Measurements from ENCODE around the gene DRD2.

The DRD2 gene

DNA sequence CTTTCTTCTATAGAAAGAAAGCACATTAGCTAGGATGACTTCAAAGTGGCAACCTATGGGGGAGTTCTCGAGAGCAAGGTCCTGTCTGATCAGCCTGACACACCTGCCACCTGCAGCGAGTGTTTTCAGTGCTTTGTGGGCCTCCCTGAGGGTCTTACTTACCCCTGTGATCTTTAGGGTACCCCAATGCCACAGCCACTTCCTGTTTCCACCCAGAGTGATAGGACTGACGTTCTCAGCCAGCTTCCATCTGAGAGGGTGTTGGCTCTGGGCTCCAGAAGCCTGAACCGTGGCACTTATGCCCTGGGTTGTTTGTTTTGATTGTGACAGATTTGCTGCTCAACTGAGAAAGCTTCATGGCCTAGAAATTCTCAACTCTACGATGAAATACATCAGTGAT is 109.3 kb downstream of the DRD2 start:
- H3K4me2 ChIP-seq (ENCODE audit: insufficient read depth, low read length): no peak overlapping the region
- H3K4me3 ChIP-seq (ENCODE audit: low read depth in 1 of 2, low read length in 2 of 2): no peak overlapping the region
- no peaks in the 10 kb centered on the region for H3K79me2 ChIP-seq (ENCODE audit: insufficient read depth, low read length)
- no peak overlapping the region for H3K27ac ChIP-seq (ENCODE audit: low read length)
- no peaks in the 10 kb centered on the region for H3K36me3 ChIP-seq (ENCODE audit: insufficient read depth, low read length)
- no peaks in the 10 kb centered on the region for H3K9me3 ChIP-seq (ENCODE audit: insufficient read depth, low read length, severe bottlenecking)
- no peak overlapping the region for H3K9ac ChIP-seq (ENCODE audit: low read depth, low read length)
- peak; percentile 6 for DNase-seq
- peak; percentile 58; the same call in 2 of the 3 replicates for ATAC-seq (ENCODE audit: insufficient read depth, low read depth)
- H4K20me1 ChIP-seq (ENCODE audit: insufficient read depth, low read length): no peaks in the 10 kb centered on the region; the same call in 1 of the 2 replicates
- TF ChIP-seq, protein P1, sequence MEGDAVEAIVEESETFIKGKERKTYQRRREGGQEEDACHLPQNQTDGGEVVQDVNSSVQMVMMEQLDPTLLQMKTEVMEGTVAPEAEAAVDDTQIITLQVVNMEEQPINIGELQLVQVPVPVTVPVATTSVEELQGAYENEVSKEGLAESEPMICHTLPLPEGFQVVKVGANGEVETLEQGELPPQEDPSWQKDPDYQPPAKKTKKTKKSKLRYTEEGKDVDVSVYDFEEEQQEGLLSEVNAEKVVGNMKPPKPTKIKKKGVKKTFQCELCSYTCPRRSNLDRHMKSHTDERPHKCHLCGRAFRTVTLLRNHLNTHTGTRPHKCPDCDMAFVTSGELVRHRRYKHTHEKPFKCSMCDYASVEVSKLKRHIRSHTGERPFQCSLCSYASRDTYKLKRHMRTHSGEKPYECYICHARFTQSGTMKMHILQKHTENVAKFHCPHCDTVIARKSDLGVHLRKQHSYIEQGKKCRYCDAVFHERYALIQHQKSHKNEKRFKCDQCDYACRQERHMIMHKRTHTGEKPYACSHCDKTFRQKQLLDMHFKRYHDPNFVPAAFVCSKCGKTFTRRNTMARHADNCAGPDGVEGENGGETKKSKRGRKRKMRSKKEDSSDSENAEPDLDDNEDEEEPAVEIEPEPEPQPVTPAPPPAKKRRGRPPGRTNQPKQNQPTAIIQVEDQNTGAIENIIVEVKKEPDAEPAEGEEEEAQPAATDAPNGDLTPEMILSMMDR (IDR thresholded peaks at IDR 0.05; ENCODE audit: borderline replicate concordance, extremely low read depth, low read length, poor library complexity, severe bottlenecking): no peak
- no peak for TF ChIP-seq EZH2 (IDR thresholded peaks at IDR 0.05; ENCODE audit: borderline replicate concordance, low read depth, low read length, severe bottlenecking)
- no peaks in the 10 kb centered on the region for H3K4me1 ChIP-seq (ENCODE audit: insufficient read depth, low read length)
- H3K27me3 ChIP-seq (ENCODE audit: insufficient read depth, low read length, poor library complexity): peaks cover 10% of the 10 kb centered on the region
- H2AFZ ChIP-seq (ENCODE audit: low read depth, low read length): no peak overlapping the region

DNA sequence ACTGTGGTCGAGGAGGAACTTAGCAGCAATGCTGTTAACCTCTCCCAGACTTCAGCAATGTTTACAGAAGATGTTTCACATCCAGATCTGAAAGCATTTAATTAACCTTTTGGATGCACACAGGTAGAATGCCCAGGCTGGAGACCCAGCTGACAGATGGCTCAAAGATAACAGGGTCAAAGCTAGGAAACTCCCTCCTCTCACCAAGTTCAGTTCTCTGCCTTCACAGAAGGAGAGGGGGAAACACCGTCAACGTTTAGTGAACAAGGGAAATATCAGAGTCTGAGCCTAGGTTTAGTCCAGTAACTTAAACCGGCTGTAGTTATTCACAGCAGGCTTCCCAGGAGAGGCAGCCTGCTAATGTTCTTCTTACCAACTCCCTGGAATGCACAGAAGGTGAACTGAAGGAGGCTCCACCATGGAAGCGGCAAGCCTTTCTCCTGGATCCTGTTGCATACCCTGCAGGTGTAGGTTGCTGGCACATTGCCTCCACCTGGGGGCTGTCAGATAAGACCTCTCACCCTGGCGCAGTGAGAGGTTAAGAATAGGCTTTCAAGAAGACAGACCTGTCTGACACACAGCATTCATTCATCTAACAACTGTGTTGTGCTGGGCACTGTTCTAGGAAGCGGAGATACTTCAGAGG is 111.1 kb downstream of the DRD2 start:
- Histone ChIP-seq H3K4me2 (ENCODE audit: insufficient read depth, low read length) (no peak overlapping the region), H3K4me1 (ENCODE audit: insufficient read depth, low read length) (no peaks in the 10 kb centered on the region), H3K27ac (ENCODE audit: low read length) (no peak overlapping the region), H3K4me3 (ENCODE audit: low read depth in 1 of 2, low read length in 2 of 2) (no peak overlapping the region), H3K36me3 (ENCODE audit: insufficient read depth, low read length) (no peaks in the 10 kb centered on the region), H3K27me3 (ENCODE audit: insufficient read depth, low read length, poor library complexity) (peaks cover 10% of the 10 kb centered on the region), H4K20me1 (ENCODE audit: insufficient read depth, low read length) (no peaks in the 10 kb centered on the region; the same call in 1 of the 2 replicates), H3K79me2 (ENCODE audit: insufficient read depth, low read length) (no peaks in the 10 kb centered on the region), H3K9me3 (ENCODE audit: insufficient read depth, low read length, severe bottlenecking) (no peaks in the 10 kb centered on the region), H2AFZ (ENCODE audit: low read depth, low read length) (no peak overlapping the region), H3K9ac (ENCODE audit: low read depth, low read length) (no peak overlapping the region)
- no peak for TF ChIP-seq EZH2 (IDR thresholded peaks at IDR 0.05; ENCODE audit: borderline replicate concordance, low read depth, low read length, severe bottlenecking)
- TF ChIP-seq, protein P1 (IDR thresholded peaks at IDR 0.05; ENCODE audit: borderline replicate concordance, extremely low read depth, low read length, poor library complexity, severe bottlenecking): no peak
- DNase-seq (no peak), ATAC-seq (ENCODE audit: insufficient read depth, low read depth) (no peak)

DNA sequence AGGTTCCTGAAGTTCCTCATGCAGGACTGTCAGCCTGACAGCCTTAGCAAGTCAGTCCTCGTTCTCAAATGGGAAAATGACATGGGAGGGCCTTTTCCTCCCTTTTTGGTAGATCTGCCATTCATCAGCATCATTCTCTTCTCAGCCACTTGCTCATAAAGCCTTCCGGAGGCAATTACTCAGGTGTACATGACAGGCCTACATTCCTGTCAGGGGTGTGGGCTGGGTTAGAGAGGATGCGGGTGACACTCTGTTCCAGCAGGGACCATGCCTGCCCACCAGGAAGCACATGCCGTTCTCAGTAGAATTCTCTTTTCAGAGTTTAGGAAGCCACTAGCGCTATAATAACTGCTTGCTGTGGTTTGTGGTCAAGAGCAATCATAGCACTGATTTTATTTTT is 111.8 kb downstream of the DRD2 start:
- ATAC-seq (ENCODE audit: insufficient read depth, low read depth) (no peak), DNase-seq (no peak)
- H3K9me3 ChIP-seq (ENCODE audit: insufficient read depth, low read length, severe bottlenecking): no peaks in the 10 kb centered on the region
- TF ChIP-seq, protein P1 (IDR thresholded peaks at IDR 0.05; ENCODE audit: borderline replicate concordance, extremely low read depth, low read length, poor library complexity, severe bottlenecking): no peak
- TF ChIP-seq EZH2 (IDR thresholded peaks at IDR 0.05; ENCODE audit: borderline replicate concordance, low read depth, low read length, severe bottlenecking): no peak
- no peaks in the 10 kb centered on the region for H3K4me1 ChIP-seq (ENCODE audit: insufficient read depth, low read length)
- H4K20me1 ChIP-seq (ENCODE audit: insufficient read depth, low read length): no peaks in the 10 kb centered on the region; the same call in 1 of the 2 replicates
- H3K9ac ChIP-seq (ENCODE audit: low read depth, low read length): no peak overlapping the region
- no peak overlapping the region for H3K4me2 ChIP-seq (ENCODE audit: insufficient read depth, low read length)
- H3K36me3 ChIP-seq (ENCODE audit: insufficient read depth, low read length): no peaks in the 10 kb centered on the region
- no peak overlapping the region for H2AFZ ChIP-seq (ENCODE audit: low read depth, low read length)
- peaks cover 10% of the 10 kb centered on the region for H3K27me3 ChIP-seq (ENCODE audit: insufficient read depth, low read length, poor library complexity)
- no peak overlapping the region for H3K4me3 ChIP-seq (ENCODE audit: low read depth in 1 of 2, low read length in 2 of 2)
- H3K27ac ChIP-seq (ENCODE audit: low read length): no peak overlapping the region
- no peaks in the 10 kb centered on the region for H3K79me2 ChIP-seq (ENCODE audit: insufficient read depth, low read length)

Measured in DND-41 (cell line).